Chondrocyte (in vitro differentiated cells): ENCODE measurements around the gene DYNC1I1. TPM values are rescaled to one million over a fixed set of nuclear protein-coding genes. Genes with fewer than 3 reads are reported as not detected.

Experiments used
- DNase-seq: peaks from one replicate; pipeline ENCODE4 v3.0.0; 2021; ENCODE audit warnings: mixed read lengths, low spot score
- H3K27ac Mint-ChIP-seq: one replicate; pipeline ENCODE4 v1.8.0; 2021; ENCODE audit warnings: mild to moderate bottlenecking, moderate library complexity, mixed read lengths; ENCODE audit not compliant: unreplicated experiment
- H3K27me3 Mint-ChIP-seq: 2 replicates; pipeline ENCODE4 v1.8.0; 2021; ENCODE audit warnings: low read depth, mixed read lengths
- H3K36me3 Mint-ChIP-seq: 2 replicates; pipeline ENCODE4 v1.8.0; 2021; ENCODE audit warnings: low read depth, mixed read lengths
- H3K4me1 Mint-ChIP-seq: 2 replicates; pipeline ENCODE4 v1.8.0; 2021; ENCODE audit warnings: low read depth, mild to moderate bottlenecking, mixed read lengths
- H3K4me3 Mint-ChIP-seq: one replicate; pipeline ENCODE4 v1.8.0; 2021; ENCODE audit warnings: mild to moderate bottlenecking, moderate library complexity, mixed read lengths; ENCODE audit not compliant: unreplicated experiment
- H3K9me3 Mint-ChIP-seq: 2 replicates; pipeline ENCODE4 v1.8.0; 2021; ENCODE audit warnings: low read depth, mixed read lengths
- total RNA-seq: library from RNA; stranded (reverse); gene quantifications from 3 replicates; pipeline ENCODE4 v1.2.1, GENCODE V29; 2021
- TF ChIP-seq, protein P1 (sequence below): fragments of 200-600 bp; sonication (generic); IDR thresholded peaks from 2 replicates; pipeline ENCODE4 v1.5.0; 2021; ENCODE audit warnings: antibody characterized with exemption, mild to moderate bottlenecking, moderate library complexity

DYNC1I1 gene
- total RNA-seq, 1 donor from 2014 or later: 17.4 TPM

DNA sequence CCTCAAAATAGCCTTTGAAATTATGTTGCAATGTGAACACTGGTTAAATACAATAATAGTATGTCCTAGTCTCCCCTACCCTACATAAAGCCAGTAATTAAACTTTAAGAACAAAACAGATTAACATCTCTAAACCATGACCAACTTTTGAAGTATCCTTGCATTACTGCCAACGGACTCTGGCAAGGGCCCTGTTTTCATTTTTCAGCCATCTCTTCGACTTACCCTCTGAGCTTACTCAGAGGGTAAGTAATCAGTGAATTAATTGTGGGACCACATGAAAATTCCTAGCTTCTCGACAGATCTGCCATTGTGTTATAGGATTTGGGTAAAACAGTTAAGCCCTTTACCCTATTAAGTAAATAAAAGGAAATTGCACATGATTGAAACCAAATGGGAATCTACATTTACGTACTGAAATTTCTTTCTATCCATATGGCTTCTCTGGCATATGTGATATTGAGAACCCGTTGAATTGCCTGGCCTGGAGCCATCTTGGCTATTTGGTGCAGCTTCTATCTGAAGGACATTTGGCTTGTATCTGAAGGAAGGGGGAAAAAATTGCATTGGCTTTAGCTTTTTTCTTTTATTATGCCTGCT, 39.6 kb downstream of the DYNC1I1 start:
- Mint-ChIP-seq H3K9me3 (no peaks in the 10 kb centered on the region), H3K36me3 (peaks cover 16% of the 10 kb centered on the region), H3K4me3 (no peak overlapping the region), H3K27ac (no peak overlapping the region), H3K4me1 (peaks cover 41% of the 10 kb centered on the region), H3K27me3 (no peaks in the 10 kb centered on the region)
- DNase-seq: no peak
- TF ChIP-seq, protein P1, sequence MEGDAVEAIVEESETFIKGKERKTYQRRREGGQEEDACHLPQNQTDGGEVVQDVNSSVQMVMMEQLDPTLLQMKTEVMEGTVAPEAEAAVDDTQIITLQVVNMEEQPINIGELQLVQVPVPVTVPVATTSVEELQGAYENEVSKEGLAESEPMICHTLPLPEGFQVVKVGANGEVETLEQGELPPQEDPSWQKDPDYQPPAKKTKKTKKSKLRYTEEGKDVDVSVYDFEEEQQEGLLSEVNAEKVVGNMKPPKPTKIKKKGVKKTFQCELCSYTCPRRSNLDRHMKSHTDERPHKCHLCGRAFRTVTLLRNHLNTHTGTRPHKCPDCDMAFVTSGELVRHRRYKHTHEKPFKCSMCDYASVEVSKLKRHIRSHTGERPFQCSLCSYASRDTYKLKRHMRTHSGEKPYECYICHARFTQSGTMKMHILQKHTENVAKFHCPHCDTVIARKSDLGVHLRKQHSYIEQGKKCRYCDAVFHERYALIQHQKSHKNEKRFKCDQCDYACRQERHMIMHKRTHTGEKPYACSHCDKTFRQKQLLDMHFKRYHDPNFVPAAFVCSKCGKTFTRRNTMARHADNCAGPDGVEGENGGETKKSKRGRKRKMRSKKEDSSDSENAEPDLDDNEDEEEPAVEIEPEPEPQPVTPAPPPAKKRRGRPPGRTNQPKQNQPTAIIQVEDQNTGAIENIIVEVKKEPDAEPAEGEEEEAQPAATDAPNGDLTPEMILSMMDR: no peak

DNA sequence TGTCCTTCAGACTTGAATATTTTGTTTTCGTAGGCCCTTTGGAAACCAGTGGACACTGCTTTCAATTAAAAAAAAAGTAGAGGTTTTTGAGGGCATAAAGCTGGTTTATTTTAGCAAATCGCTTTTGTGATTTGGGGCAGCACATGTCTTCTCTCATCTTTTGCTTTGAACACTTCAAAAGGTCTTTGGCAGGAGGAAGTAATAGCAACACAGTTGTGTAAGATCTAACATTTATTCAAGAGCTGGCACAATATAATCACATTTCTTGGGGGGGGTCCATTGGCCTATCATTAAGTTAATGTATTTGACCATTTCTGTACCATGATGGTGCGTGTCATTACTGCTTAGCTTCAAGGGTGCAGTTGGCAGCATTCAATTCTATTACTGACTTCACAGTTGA, 42.4 kb downstream of the DYNC1I1 start:
- Mint-ChIP-seq H3K4me1 (peaks cover 27% of the 10 kb centered on the region), H3K36me3 (peaks cover 11% of the 10 kb centered on the region), H3K9me3 (no peaks in the 10 kb centered on the region), H3K27me3 (no peaks in the 10 kb centered on the region), H3K27ac (no peak overlapping the region), H3K4me3 (no peak overlapping the region)
- DNase-seq: no peak
- TF ChIP-seq, protein P1: no peak

DNA sequence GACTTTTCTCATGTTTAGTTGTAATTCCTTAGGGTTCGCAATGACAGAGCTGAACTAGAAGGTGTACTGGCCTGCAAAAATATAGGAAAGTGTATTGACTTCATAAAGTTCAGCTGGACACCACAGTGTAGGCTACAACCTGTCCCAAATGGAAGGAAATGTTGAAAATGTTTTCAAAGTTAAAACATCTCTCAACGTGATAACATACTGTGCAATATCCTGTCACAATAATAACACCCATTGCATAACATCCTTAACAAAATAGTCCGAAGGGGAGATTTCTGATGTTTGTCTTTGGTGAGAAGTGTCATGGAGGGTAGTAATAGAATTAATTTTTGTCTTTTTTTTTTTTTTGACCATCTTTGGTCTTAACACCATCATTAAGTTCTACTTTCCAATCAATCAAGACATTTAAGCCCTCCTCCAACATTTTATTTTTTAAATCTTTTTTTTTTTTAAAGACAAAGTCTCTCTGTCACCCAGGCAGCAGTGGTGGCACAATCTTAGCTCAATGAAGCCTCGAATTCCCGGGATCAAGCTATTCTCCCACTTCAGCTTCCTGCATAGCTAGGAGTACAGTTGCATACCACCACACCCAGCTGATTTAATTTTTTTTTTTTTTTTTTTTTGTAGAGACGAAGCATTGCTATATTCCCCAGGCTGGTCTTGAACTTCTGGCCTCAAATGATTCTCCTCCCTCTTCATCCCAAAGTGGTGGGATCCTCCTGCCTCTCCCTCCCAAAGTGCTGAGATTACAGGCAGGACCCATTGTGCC, 45.7 kb downstream of the DYNC1I1 start:
- no peaks in the 10 kb centered on the region for H3K27me3 Mint-ChIP-seq
- peaks cover 18% of the 10 kb centered on the region for H3K36me3 Mint-ChIP-seq
- no peak overlapping the region for H3K4me3 Mint-ChIP-seq
- no peak for DNase-seq
- TF ChIP-seq, protein P1: no peak
- peaks cover 15% of the 10 kb centered on the region for H3K4me1 Mint-ChIP-seq
- H3K9me3 Mint-ChIP-seq: no peaks in the 10 kb centered on the region
- no peak overlapping the region for H3K27ac Mint-ChIP-seq

DNA sequence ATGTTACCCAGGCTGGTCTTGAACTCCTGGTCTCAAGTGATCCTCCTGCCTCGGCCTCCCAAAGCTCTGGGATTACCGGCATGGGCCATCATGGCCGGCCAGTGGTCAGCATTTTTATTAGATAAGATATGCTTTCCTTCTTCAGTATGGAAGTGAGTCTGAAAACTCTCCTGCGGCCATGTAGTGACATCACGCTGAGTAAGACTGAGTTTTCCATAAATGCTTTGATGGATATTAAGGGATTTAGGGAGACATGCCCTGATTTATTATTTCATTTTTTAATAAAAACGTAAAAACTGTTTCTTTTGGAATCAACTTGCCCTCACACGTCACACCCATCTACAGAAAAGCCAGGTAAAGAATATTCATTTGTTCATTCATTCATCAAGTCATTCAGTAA, 48.4 kb downstream of the DYNC1I1 start:
- DNase-seq: no peak

DNA sequence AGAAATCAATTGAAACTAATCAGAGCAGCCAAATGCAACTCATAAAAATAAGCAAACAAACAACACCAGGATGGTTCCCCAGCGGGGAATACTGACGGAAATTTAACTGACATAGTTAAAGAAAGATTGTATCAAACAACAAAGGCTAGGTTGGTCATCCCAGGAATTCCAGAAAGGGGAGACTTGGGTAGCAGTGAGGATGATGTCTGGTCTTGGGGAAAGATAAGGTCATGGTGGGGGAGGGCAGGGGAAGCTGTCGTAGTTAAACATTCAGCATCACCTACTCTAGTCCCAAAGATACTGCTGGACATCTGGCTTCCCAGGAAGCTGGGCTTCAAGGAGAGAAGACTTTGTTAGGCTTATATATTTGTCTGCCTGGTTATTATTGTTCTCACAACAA, 50.4 kb downstream of the DYNC1I1 start:
- TF ChIP-seq, protein P1: no peak
- no peak for DNase-seq
- Mint-ChIP-seq H3K36me3 (peaks cover 14% of the 10 kb centered on the region), H3K9me3 (no peaks in the 10 kb centered on the region), H3K27me3 (no peaks in the 10 kb centered on the region), H3K4me1 (peaks cover 14% of the 10 kb centered on the region), H3K4me3 (no peak overlapping the region), H3K27ac (peak overlapping the region; percentile 63)

More for the DNA sequence above, 48.4 kb downstream of the DYNC1I1 start:
- Mint-ChIP-seq H3K4me3 (no peak overlapping the region), H3K27ac (no peak overlapping the region), H3K9me3 (no peaks in the 10 kb centered on the region), H3K36me3 (peaks cover 12% of the 10 kb centered on the region), H3K27me3 (no peaks in the 10 kb centered on the region), H3K4me1 (peaks cover 16% of the 10 kb centered on the region)
- TF ChIP-seq, protein P1: no peak
